Parathyroid adenoma (tissue), 2 donors: ENCODE results near the gene G6PD.
A peak's percentile ranks its signal among the peaks of the same experiment; 100 is the strongest.

Experiments used
- H2AFZ ChIP-seq: fragments of 300-600 bp; sonication (generic); one replicate; pipeline ENCODE4 v1.7.0; 2017; ENCODE audit warnings: antibody characterized with exemption, mild to moderate bottlenecking
- H3K27ac ChIP-seq: fragments of 300-600 bp; sonication (generic); one replicate; pipeline ENCODE4 v1.7.0; 2017
- H3K27me3 ChIP-seq: fragments of 300-600 bp; sonication (generic); one replicate; pipeline ENCODE4 v1.7.0; 2017; ENCODE audit warnings: low read length; ENCODE audit not compliant: control insufficient read depth, insufficient read depth
- H3K36me3 ChIP-seq: fragments of 300-600 bp; sonication (generic); one replicate; pipeline ENCODE4 v1.7.0; 2017; ENCODE audit warnings: low read length; ENCODE audit not compliant: control insufficient read depth, insufficient read depth
- H3K4me1 ChIP-seq: fragments of 300-600 bp; sonication (generic); one replicate; pipeline ENCODE4 v1.7.0; 2017; ENCODE audit warnings: control low read depth
- H3K4me2 ChIP-seq: fragments of 300-600 bp; sonication (generic); one replicate; pipeline ENCODE4 v1.7.0; 2017; ENCODE audit warnings: low read length
- H3K4me3 ChIP-seq: fragments of 300-600 bp; sonication (generic); one replicate; pipeline ENCODE4 v1.7.0; 2017; ENCODE audit warnings: low read depth, low read length
- H3K79me2 ChIP-seq: fragments of 300-600 bp; sonication (generic); one replicate; pipeline ENCODE4 v1.7.0; 2017; ENCODE audit warnings: control low read depth
- H3K9ac ChIP-seq: fragments of 300-600 bp; sonication (generic); one replicate; pipeline ENCODE4 v1.7.0; 2017; ENCODE audit warnings: mild to moderate bottlenecking
- H3K9me3 ChIP-seq: fragments of 300-600 bp; sonication (generic); one replicate; pipeline ENCODE4 v1.7.0; 2017; ENCODE audit warnings: low read length; ENCODE audit not compliant: control insufficient read depth
- CTCF ChIP-seq: fragments of 300-600 bp; sonication (generic); IDR thresholded peaks from one replicate; pipeline ENCODE4 v1.7.0; 2017; ENCODE audit warnings: antibody characterized with exemption, mild to moderate bottlenecking
- donor health status: primary hyperparathyroidism.

The G6PD gene

GRCh38 chrX:154515966-154516655 lies 30.5 kb downstream of the G6PD start, which contains the start of gene FAM3A:
Gene FAM3A (minus strand): TSS chrX:154516232. CDS start chrX:154515772, 460 bp downstream.
- no peak for TF ChIP-seq CTCF
- peak within 1 kb of the TSS; percentile 72 for H3K4me3 ChIP-seq
- H3K4me2 ChIP-seq = peak within 1 kb of the TSS; percentile 81
- H3K9me3 ChIP-seq = no peaks in the 10 kb centered on the region
- no peaks in the 10 kb centered on the region for H3K36me3 ChIP-seq
- H3K79me2 ChIP-seq = no peaks in the 10 kb centered on the region
- peak within 1 kb of the TSS; percentile 87 for H2AFZ ChIP-seq
- H3K27ac ChIP-seq = peak within 1 kb of the TSS; percentile 86
- H3K4me1 ChIP-seq = peaks cover 4% of the 10 kb centered on the region
- no peaks in the 10 kb centered on the region for H3K27me3 ChIP-seq
- H3K9ac ChIP-seq = peak within 1 kb of the TSS; percentile 87

- Histone ChIP-seq H3K27ac (peak overlapping the region; percentile 86), H3K9ac (peak overlapping the region; percentile 87), H2AFZ (peak overlapping the region; percentile 76), H3K9me3 (no peaks in the 10 kb centered on the region), H3K4me3 (peak overlapping the region; percentile 72), H3K27me3 (no peaks in the 10 kb centered on the region), H3K79me2 (no peaks in the 10 kb centered on the region), H3K4me2 (peak overlapping the region; percentile 71), H3K4me1 (peaks cover 4% of the 10 kb centered on the region), H3K36me3 (no peaks in the 10 kb centered on the region)
- TF ChIP-seq CTCF = no peak
Measured at GRCh38 chrX:154515090-154515965, 31.3 kb downstream of the G6PD start.

- no peaks in the 10 kb centered on the region for H3K79me2 ChIP-seq
- no peak overlapping the region for H3K9ac ChIP-seq
- no peaks in the 10 kb centered on the region for H3K36me3 ChIP-seq
- no peak overlapping the region for H3K4me2 ChIP-seq
- TF ChIP-seq CTCF = no peak
- H3K4me3 ChIP-seq = no peak overlapping the region
- no peak overlapping the region for H3K27ac ChIP-seq
- peaks cover 4% of the 10 kb centered on the region for H3K4me1 ChIP-seq
- H2AFZ ChIP-seq = no peak overlapping the region
- H3K9me3 ChIP-seq = no peaks in the 10 kb centered on the region
- no peaks in the 10 kb centered on the region for H3K27me3 ChIP-seq
Measured at GRCh38 chrX:154513716-154514115, 32.9 kb downstream of the G6PD start.

- H3K27ac ChIP-seq = no peak overlapping the region
- no peaks in the 10 kb centered on the region for H3K79me2 ChIP-seq
- no peak overlapping the region for H3K9ac ChIP-seq
- H3K9me3 ChIP-seq = no peaks in the 10 kb centered on the region
- no peak overlapping the region for H2AFZ ChIP-seq
- H3K36me3 ChIP-seq = no peaks in the 10 kb centered on the region
- H3K4me2 ChIP-seq = no peak overlapping the region
- H3K27me3 ChIP-seq = no peaks in the 10 kb centered on the region
- no peak for TF ChIP-seq CTCF
- no peak overlapping the region for H3K4me3 ChIP-seq
- H3K4me1 ChIP-seq = peaks cover 4% of the 10 kb centered on the region
Measured at GRCh38 chrX:154512879-154513553, 33.6 kb downstream of the G6PD start.
